A673 (cell line): ENCODE results near the gene ACTR3.

ENCODE experiments used
- CTCF ChIP-seq: fragments of 300-800, 200-600 bp; sonication (generic); conservative IDR thresholded peaks from 2 replicates; pipeline ENCODE4 v1.5.1; 2017; ENCODE audit warnings: low read depth, mild to moderate bottlenecking, antibody characterized with exemption, low read length, moderate library complexity, mixed read lengths
- EZH2 ChIP-seq: fragments of 200-600 bp; sonication (generic); IDR thresholded peaks from 2 replicates; pipeline ENCODE4 v1.6.1; 2017; ENCODE audit warnings: borderline replicate concordance, low read depth, mild to moderate bottlenecking, mixed read lengths, antibody characterized with exemption, low read length; ENCODE audit not compliant: poor library complexity, severe bottlenecking

DNA sequence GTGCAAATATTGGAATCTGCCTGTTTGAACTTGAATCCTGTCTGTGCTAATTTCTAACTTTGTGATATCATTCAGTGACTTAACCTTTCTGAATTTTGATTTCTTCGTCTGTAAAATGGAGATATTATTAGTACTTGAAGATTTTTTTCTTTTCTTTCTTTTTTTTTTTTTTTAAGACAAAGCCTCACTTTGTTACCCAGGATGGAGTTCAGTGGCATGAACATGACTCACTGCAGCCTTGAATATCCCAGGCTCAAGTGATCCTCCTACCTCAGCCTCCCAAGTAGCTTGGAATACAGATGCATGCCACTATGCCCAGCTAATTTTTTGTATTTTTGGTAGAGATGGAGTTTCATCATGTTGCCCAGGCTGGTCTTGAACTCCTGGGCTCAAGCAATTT is 28.3 kb downstream of the ACTR3 start:
- TF ChIP-seq EZH2 (no peak), CTCF (no peak)
